Esophagus mucosa (tissue), 1 donor: ENCODE data around the gene PGAM2. TPM values are rescaled to one million over a fixed set of nuclear protein-coding genes. Genes with fewer than 3 reads are reported as not detected.
A peak's percentile ranks its signal among the peaks of the same experiment; 100 is the strongest.
"Not testable (repeated sequence)": the region's sequence is repeated elsewhere in the genome, so short reads cannot be mapped to it uniquely, and the experiment has no call there.

ENCODE experiments used
- ATAC-seq: fragments of 200-7000 bp; cut with Tn5 transposase; one replicate; pipeline ENCODE4 v1.9.1; 2020
- total RNA-seq: library from RNA; stranded (reverse); gene quantifications from one replicate; pipeline ENCODE4 v1.2.4, GENCODE V29; 2023
- donor health status: DM: yes; HTN: yes; CAD: no.

The PGAM2 gene
- total RNA-seq, 1 donor from 2014 or later = 2.6 TPM

- ATAC-seq = not testable (repeated sequence)
Observed at GRCh38 chr7:44019825-44020224, 45.5 kb downstream of the PGAM2 start.

- peak; percentile 96 for ATAC-seq
Observed at GRCh38 chr7:44018857-44019807, 46.2 kb downstream of the PGAM2 start.

DNA sequence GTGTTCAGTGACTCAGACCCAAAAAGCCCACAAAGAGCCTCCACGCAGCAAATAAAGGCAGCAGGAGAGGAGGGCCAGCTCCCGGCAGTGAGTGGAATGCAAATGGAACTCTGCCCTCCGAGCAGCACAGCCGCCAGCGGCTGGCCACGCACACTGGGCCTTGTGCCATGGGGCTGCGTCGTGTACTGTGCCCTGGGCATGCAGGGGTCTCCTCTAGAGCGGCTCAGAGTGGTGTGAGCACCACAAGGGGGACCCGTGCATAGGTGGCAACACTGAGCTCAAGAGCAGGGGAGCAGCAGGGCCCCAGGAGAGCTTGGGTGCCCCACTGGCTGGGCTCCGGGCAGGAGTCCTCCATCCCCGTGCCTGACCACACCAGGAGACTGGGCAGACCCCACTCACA lies 50.3 kb downstream of the PGAM2 start:
- not testable (repeated sequence) for ATAC-seq

Other genes starting within 250 kb of the PGAM2 start
- gene MRPS24, start 196.1 kb downstream of the PGAM2 start, total RNA-seq = 123 TPM
- gene URGCP, start 159.0 kb downstream of the PGAM2 start, total RNA-seq = 20.6 TPM
- 9.2 TPM for gene UBE2D4, start 139.1 kb downstream of the PGAM2 start, total RNA-seq
- gene SPDYE1, start 67.7 kb downstream of the PGAM2 start, total RNA-seq = not detected
- 157 TPM for gene DBNL, start 20.9 kb downstream of the PGAM2 start, total RNA-seq
- gene POLM, start 17.0 kb upstream of the PGAM2 start, total RNA-seq = 14.8 TPM
- 6.7 TPM for gene AEBP1, start 38.8 kb upstream of the PGAM2 start, total RNA-seq
- 104 TPM for gene POLD2, start 58.0 kb upstream of the PGAM2 start, total RNA-seq
- not detected for gene MYL7, start 75.8 kb upstream of the PGAM2 start, total RNA-seq
- not detected for gene GCK, start 123.9 kb upstream of the PGAM2 start, total RNA-seq
- 65.2 TPM for gene YKT6, start 135.4 kb upstream of the PGAM2 start, total RNA-seq